NT2/D1 (cell line): ENCODE measurements around the gene KANSL1.

ENCODE experiments used
- SUZ12 ChIP-seq: IDR thresholded peaks from 2 replicates; pipeline ENCODE4 v1.6.1; 2011; ENCODE audit not compliant: insufficient read length, insufficient read depth; ENCODE audit errors: extremely low read depth
- YY1 ChIP-seq: IDR thresholded peaks from 2 replicates; pipeline ENCODE4 v1.6.1; 2011; ENCODE audit not compliant: insufficient read length, insufficient read depth
- ZNF274 ChIP-seq: IDR thresholded peaks from 2 replicates; pipeline ENCODE4 v1.6.1; 2011; ENCODE audit warnings: mild to moderate bottlenecking, low read depth, low read length

DNA sequence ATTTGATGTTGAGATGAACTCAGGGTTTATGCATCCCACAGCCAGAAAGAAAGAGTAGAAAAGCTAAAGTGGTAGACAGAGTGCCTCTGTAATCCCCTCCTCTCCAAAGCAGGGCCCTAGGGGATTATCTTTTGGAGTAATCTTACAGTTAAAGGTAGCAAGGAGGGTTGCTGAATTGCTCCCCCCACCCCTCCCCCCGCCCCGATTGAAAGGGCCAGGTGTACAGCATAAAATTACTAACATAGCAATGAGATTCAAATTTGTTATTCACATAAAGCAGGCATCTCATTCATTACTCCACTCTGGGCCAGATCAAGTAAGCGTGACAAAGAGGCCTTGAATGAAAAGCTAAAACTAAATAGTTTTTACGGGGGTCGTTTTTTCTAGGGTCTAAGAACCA, 121.4 kb downstream of the KANSL1 start:
- TF ChIP-seq SUZ12 (no peak), ZNF274 (no peak), YY1 (no peak)
